ENCODE data around the gene CTR9. TPM values are rescaled to one million over a fixed set of nuclear protein-coding genes. Genes with fewer than 3 reads are reported as not detected.

Gene CTR9
- total and polyA plus RNA-seq, 2 of the 13 experiments (the other 11 are each of a cell fraction or from before 2014, with no cell fraction given): 6.6 to 22.1 TPM

GRCh38 chr11:10777393-10777793 is 26.3 kb downstream of the CTR9 start (continued):
- TF ChIP-seq ZNF318 (CRISPR knock-in tag; IDR thresholded peaks at IDR 0.05) (no peak), ZNF432 (CRISPR knock-in tag; IDR thresholded peaks at IDR 0.05; ENCODE audit: borderline replicate concordance) (no peak), ZNF644 (CRISPR knock-in tag; IDR thresholded peaks at IDR 0.05; ENCODE audit: low read depth) (no peak), ZNF354B (CRISPR knock-in tag; IDR thresholded peaks at IDR 0.05) (no peak), FOXO1 (CRISPR knock-in tag; IDR thresholded peaks at IDR 0.05) (no peak), SKIL (CRISPR knock-in tag; IDR thresholded peaks at IDR 0.05; ENCODE audit: borderline replicate concordance) (no peak), ZNF790 (CRISPR knock-in tag; IDR thresholded peaks at IDR 0.05; ENCODE audit: borderline replicate concordance) (no peak), RXRA (CRISPR knock-in tag; IDR thresholded peaks at IDR 0.05) (peak; percentile 42; the same call in 1 of the 2 replicates), RCOR2 (CRISPR knock-in tag; IDR thresholded peaks at IDR 0.05) (no peak), NR2F2 (IDR thresholded peaks at IDR 0.05; ENCODE audit: borderline replicate concordance, low read depth) (peak; percentile 55; the same call in 1 of the 2 replicates), ATF1 (CRISPR knock-in tag; IDR thresholded peaks at IDR 0.05) (no peak), EHMT2 (IDR thresholded peaks at IDR 0.05; ENCODE audit: borderline replicate concordance, low read depth, low read length) (no peak), CEBPG (CRISPR knock-in tag; IDR thresholded peaks at IDR 0.05) (peak; percentile 60; the same call in 1 of the 2 replicates), SOX6 (IDR thresholded peaks at IDR 0.05) (no peak), SOX6 (CRISPR knock-in tag; IDR thresholded peaks at IDR 0.05) (peak; percentile 65), SOX5 (CRISPR knock-in tag; IDR thresholded peaks at IDR 0.05; ENCODE audit: borderline replicate concordance) (no peak), PLSCR1 (CRISPR knock-in tag; IDR thresholded peaks at IDR 0.05; ENCODE audit: borderline replicate concordance) (no peak), SIN3A (IDR thresholded peaks at IDR 0.05; ENCODE audit: borderline replicate concordance, low read depth, low read length) (no peak), ZBTB34 (CRISPR knock-in tag; IDR thresholded peaks at IDR 0.05) (0 out of 2 replicates have a peak, but pooled peaks have one; percentile 49)

Measured in HepG2 (cell line).